ENCODE measurements around the gene ARL17A.
"Not testable (repeated sequence)": the region's sequence is repeated elsewhere in the genome, so short reads cannot be mapped to it uniquely, and the experiment has no call there.

GRCh38 chr17:46590157-46591146 lies 11.0 kb upstream of the ARL17A start, which contains the start of gene NSF:
- not testable (repeated sequence) for TF ChIP-seq CTCF (IDR thresholded peaks at IDR 0.05; ENCODE audit: borderline replicate concordance, extremely low read depth, low read length, poor library complexity, severe bottlenecking); EZH2 (IDR thresholded peaks at IDR 0.05; ENCODE audit: borderline replicate concordance, low read depth, low read length, severe bottlenecking)

All from DND-41 (cell line).